ENCODE measurements around the gene LYPD8.

- no peak for TF ChIP-seq MCM7 (IDR thresholded peaks at IDR 0.05)
- no peak for TF ChIP-seq CEBPB (tag; IDR thresholded peaks at IDR 0.05)
- no peak for TF ChIP-seq MEF2A (IDR thresholded peaks at IDR 0.05; ENCODE audit: control insufficient read depth, low read depth, low read length)
- no peak for TF ChIP-seq FOXJ3 (CRISPR knock-in tag; IDR thresholded peaks at IDR 0.05)
- TF ChIP-seq EZH2 (IDR thresholded peaks at IDR 0.05; ENCODE audit: borderline replicate concordance, low read depth, low read length) = no peak
- no peak for TF ChIP-seq BHLHE40 (IDR thresholded peaks at IDR 0.05; ENCODE audit: low read length)
- TF ChIP-seq HMGN3 (IDR thresholded peaks at IDR 0.05; ENCODE audit: borderline replicate concordance, extremely low read depth, insufficient read length, low read depth, low read length) = no peak
- TF ChIP-seq ZNF766 (CRISPR knock-in tag; conservative IDR thresholded peaks at IDR 0.05) = no peak
- no peak for TF ChIP-seq CTCF (IDR thresholded peaks at IDR 0.05 in 2 of 3, conservative IDR thresholded peaks at IDR 0.05 in 1 of 3; ENCODE audit: insufficient read depth in 2 of 3, low read depth in 1 of 3, low read length in 3 of 3)
- no peak for TF ChIP-seq MTA3 (IDR thresholded peaks at IDR 0.05; ENCODE audit: borderline replicate concordance)
- TF ChIP-seq SP2 (IDR thresholded peaks at IDR 0.05; ENCODE audit: extremely low read depth, low read depth, low read length, poor library complexity, severe bottlenecking) = no peak
- no peak for TF ChIP-seq NFIX (CRISPR knock-in tag; IDR thresholded peaks at IDR 0.05; ENCODE audit: low read depth)
- TF ChIP-seq POLR2B (IDR thresholded peaks at IDR 0.05; ENCODE audit: low read depth, partially characterized antibody) = no peak
Observed at GRCh38 chr1:248748211-248748610, 7.3 kb downstream of the LYPD8 start.

All from K562 (cell line).